H9 (cell line): ENCODE measurements around the gene ARHGAP10. TPM values are rescaled to one million over a fixed set of nuclear protein-coding genes. Genes with fewer than 3 reads are reported as not detected.

Source experiments
- DNase-seq: peaks from one replicate; pipeline ENCODE4 v3.0.0-alpha.2; 2017
- H2AFZ ChIP-seq: one replicate; pipeline ENCODE4 v1.6.1; 2013; ENCODE audit warnings: mild to moderate bottlenecking, low read length, control low read depth, moderate library complexity
- H2AK5ac ChIP-seq: 2 replicates; pipeline ENCODE4 v1.6.1; 2013; ENCODE audit warnings: low read length, control low read depth, mixed read lengths; ENCODE audit not compliant: insufficient read length
- H2BK120ac ChIP-seq: one replicate; pipeline ENCODE4 v1.6.1; 2013; ENCODE audit warnings: low read depth, mild to moderate bottlenecking, low read length, control low read depth, inconsistent platforms; ENCODE audit not compliant: poor library complexity, severe bottlenecking
- H2BK12ac ChIP-seq: 2 replicates; pipeline ENCODE4 v1.6.1; 2013; ENCODE audit warnings: low read length, control low read depth, mixed read lengths, low read depth; ENCODE audit not compliant: insufficient read length
- H2BK15ac ChIP-seq: 2 replicates; pipeline ENCODE4 v1.6.1; 2013; ENCODE audit warnings: low read depth, low read length, control low read depth
- H2BK20ac ChIP-seq: one replicate; pipeline ENCODE4 v1.6.1; 2013; ENCODE audit warnings: low read depth, mild to moderate bottlenecking, low read length, control low read depth, inconsistent platforms; ENCODE audit not compliant: poor library complexity, severe bottlenecking
- H2BK5ac ChIP-seq: 2 replicates; pipeline ENCODE4 v1.6.1; 2013; ENCODE audit warnings: low read length, control low read depth, mixed read lengths; ENCODE audit not compliant: insufficient read length
- H3K14ac ChIP-seq: 2 replicates; pipeline ENCODE4 v1.6.1; 2013; ENCODE audit warnings: low read length, control low read depth; ENCODE audit not compliant: insufficient read depth
- H3K18ac ChIP-seq: 2 replicates; pipeline ENCODE4 v1.6.1; 2013; ENCODE audit warnings: low read depth, mild to moderate bottlenecking, mixed read lengths, low read length, control low read depth; ENCODE audit not compliant: insufficient read length
- H3K23ac ChIP-seq: 2 replicates; pipeline ENCODE4 v1.6.1; 2013; ENCODE audit warnings: low read length, control low read depth, mixed read lengths, low read depth; ENCODE audit not compliant: insufficient read length
- H3K23me2 ChIP-seq: 2 replicates; pipeline ENCODE4 v1.6.1; 2013; ENCODE audit warnings: low read depth, mild to moderate bottlenecking, mixed read lengths, low read length, control low read depth; ENCODE audit not compliant: insufficient read length, poor library complexity, severe bottlenecking
- H3K27ac ChIP-seq: 2 replicates; pipeline ENCODE4 v1.5.1; 2013; ENCODE audit warnings: low read length, control low read depth, mixed read lengths, low read depth; ENCODE audit not compliant: insufficient read length
- H3K27me3 ChIP-seq: 2 replicates; pipeline ENCODE4 v1.6.1; 2013; ENCODE audit warnings: low read length, control low read depth, inconsistent platforms; ENCODE audit not compliant: insufficient read depth
- H3K4ac ChIP-seq: 2 replicates; pipeline ENCODE4 v1.6.1; 2013; ENCODE audit warnings: low read depth, mild to moderate bottlenecking, control low read depth, inconsistent platforms, low read length, moderate library complexity
- H3K4me1 ChIP-seq: 2 replicates; pipeline ENCODE4 v1.6.1; 2013; ENCODE audit warnings: low read length, control low read depth, inconsistent platforms; ENCODE audit not compliant: insufficient read depth
- H3K4me2 ChIP-seq: 2 replicates; pipeline ENCODE4 v1.6.1; 2013; ENCODE audit warnings: low read length, control low read depth, mixed read lengths; ENCODE audit not compliant: insufficient read length, insufficient read depth
- H3K56ac ChIP-seq: 2 replicates; pipeline ENCODE4 v1.6.1; 2013; ENCODE audit warnings: low read depth, mild to moderate bottlenecking, mixed read lengths, low read length, control low read depth; ENCODE audit not compliant: insufficient read length
- H3K79me1 ChIP-seq: 2 replicates; pipeline ENCODE4 v1.6.1; 2013; ENCODE audit warnings: low read depth, mild to moderate bottlenecking, moderate library complexity, low read length, control low read depth, inconsistent platforms; ENCODE audit not compliant: insufficient read depth, poor library complexity, severe bottlenecking
- H3K79me2 ChIP-seq: 2 replicates; pipeline ENCODE4 v1.6.1; 2013; ENCODE audit warnings: low read length, control low read depth, inconsistent platforms; ENCODE audit not compliant: insufficient read depth
- H3K9ac ChIP-seq: 2 replicates; pipeline ENCODE4 v1.6.1; 2013; ENCODE audit warnings: low read length, control low read depth, mixed read lengths; ENCODE audit not compliant: insufficient read length; ENCODE audit errors: extremely low read depth
- H3K9me3 ChIP-seq: one replicate; pipeline ENCODE4 v1.6.1; 2013; ENCODE audit warnings: low read depth, low read length, inconsistent platforms; ENCODE audit not compliant: control insufficient read depth
- H3T11ph ChIP-seq: one replicate; pipeline ENCODE4 v1.6.1; 2013; ENCODE audit warnings: mild to moderate bottlenecking, low read length, control low read depth, inconsistent platforms
- H4K20me1 ChIP-seq: one replicate; pipeline ENCODE4 v1.6.1; 2013; ENCODE audit not compliant: control insufficient read depth, insufficient read length, insufficient read depth
- H4K5ac ChIP-seq: 2 replicates; pipeline ENCODE4 v1.6.1; 2013; ENCODE audit warnings: low read depth, mild to moderate bottlenecking, mixed read lengths, low read length, control low read depth; ENCODE audit not compliant: insufficient read length
- H4K8ac ChIP-seq: replicated peaks from 2 replicates; pipeline ENCODE4 v1.6.1; 2013; ENCODE audit warnings: low read length, control low read depth, mixed read lengths, low read depth; ENCODE audit not compliant: insufficient read length
- H4K91ac ChIP-seq: 2 replicates; pipeline ENCODE4 v1.6.1; 2013; ENCODE audit warnings: low read depth, mild to moderate bottlenecking, moderate library complexity, mixed read lengths, low read length, control low read depth; ENCODE audit not compliant: insufficient read length
- H3K27ac Mint-ChIP-seq, 3 experiments: 2 replicates in 2 of 3; 3 replicates in 1 of 3; pipeline ENCODE4 v1.8.0; 2020 to 2021; ENCODE audit warnings: mixed read lengths in 3 of 3, mild to moderate bottlenecking in 1 of 3, moderate library complexity in 1 of 3
- H3K27me3 Mint-ChIP-seq: 2 replicates; pipeline ENCODE4 v1.8.0; 2021; ENCODE audit warnings: low read depth, mild to moderate bottlenecking, moderate library complexity, mixed read lengths
- H3K36me3 Mint-ChIP-seq, 3 experiments: 2 replicates in 2 of 3; 3 replicates in 1 of 3; pipeline ENCODE4 v1.8.0; 2020 to 2021; ENCODE audit warnings: low read depth in 3 of 3, mixed read lengths in 3 of 3; ENCODE audit not compliant: insufficient read depth in 1 of 3
- H3K4me1 Mint-ChIP-seq, 2 experiments: 2 replicates each; pipeline ENCODE4 v1.8.0; 2020; ENCODE audit warnings: mixed read lengths in 2 of 2
- H3K4me3 Mint-ChIP-seq, 2 experiments: 2 replicates in 1 of 2; 3 replicates in 1 of 2; pipeline ENCODE4 v1.8.0; 2020 to 2021; ENCODE audit warnings: mild to moderate bottlenecking in 2 of 2, mixed read lengths in 2 of 2, moderate library complexity in 1 of 2
- H3K9me3 Mint-ChIP-seq, 2 experiments: 2 replicates in 1 of 2; 3 replicates in 1 of 2; pipeline ENCODE4 v1.8.0; 2020; ENCODE audit warnings: mild to moderate bottlenecking in 2 of 2, mixed read lengths in 2 of 2, moderate library complexity in 1 of 2
- CTCF ChIP-seq: fragments of 200-600 bp; sonication (generic); conservative IDR thresholded peaks from 3 replicates; pipeline ENCODE4 v1.8.0; 2021; ENCODE audit warnings: antibody characterized with exemption, mild to moderate bottlenecking
- WGBS: extraction: QIAGEN DNeasy Blood & Tissue Kit; methylation state at CpG from one replicate; pipeline ENCODE4 v1.1.7; 2013; ENCODE audit warnings: missing lambda C conversion rate, low lambda C conversion rate, mixed read lengths; ENCODE audit not compliant: insufficient read length; ENCODE audit errors: extremely low coverage; 5-methylcytosine and 5-hydroxymethylcytosine counted together
- total RNA-seq: library from RNA; stranded (reverse); gene quantifications from 2 replicates; pipeline ENCODE4 v1.2.1, GENCODE V29; 2021

ARHGAP10 gene
- total RNA-seq, 1 experiment from 2014 or later: 7.8 TPM

DNA sequence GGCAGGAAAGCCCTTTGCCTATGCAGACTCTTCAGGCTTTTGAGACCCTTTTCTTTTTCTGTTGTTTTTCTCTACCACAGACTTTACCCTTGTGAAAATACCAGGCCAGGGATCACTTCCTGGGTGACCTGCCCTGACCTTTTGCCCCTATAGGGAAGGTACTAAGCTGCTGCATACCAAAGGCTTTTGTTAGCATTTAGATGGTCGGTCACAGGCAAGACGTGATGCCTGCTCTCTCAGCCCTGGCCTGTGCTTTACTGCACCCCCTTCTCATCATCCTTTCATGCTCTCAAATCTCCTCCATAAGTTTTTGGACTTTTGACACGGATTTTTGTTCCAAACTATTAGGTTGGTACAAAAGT lies 98.2 kb downstream of the ARHGAP10 start:
- WGBS: no CpG with 5 or more reads among the region's 3 CpGs
- no peaks in the 10 kb centered on the region for H4K20me1 ChIP-seq
- no peak overlapping the region for H3K14ac ChIP-seq
- H3K4me2 ChIP-seq: no peak overlapping the region
- Mint-ChIP-seq H3K9me3 (peaks cover 0 to 3% of the 10 kb centered on the region in 2 experiments; a peak in 1 of 5 replicates), H3K27me3 (no peaks in the 10 kb centered on the region), H3K4me1 (peaks cover 20 to 31% of the 10 kb centered on the region in 2 experiments), H3K4me3 (no peak overlapping the region), H3K27ac (peak overlapping the region in 2 of 3 experiments; percentile 4 to 24; a peak in 1 of 7 replicates), H3K36me3 (no peaks in the 10 kb centered on the region)
- no peak overlapping the region for H3T11ph ChIP-seq
- no peak for DNase-seq
- no peak overlapping the region for H2BK12ac ChIP-seq
- no peak overlapping the region for H3K27ac ChIP-seq
- H2BK20ac ChIP-seq: no peak overlapping the region
- no peak overlapping the region for H2AFZ ChIP-seq
- no peak overlapping the region for H2BK5ac ChIP-seq
- H2BK120ac ChIP-seq: no peak overlapping the region
- no peak overlapping the region for H4K8ac ChIP-seq
- TF ChIP-seq CTCF: no peak
- no peaks in the 10 kb centered on the region for H3K4me1 ChIP-seq
- no peaks in the 10 kb centered on the region for H3K79me1 ChIP-seq
- H3K23me2 ChIP-seq: no peaks in the 10 kb centered on the region
- H3K27me3 ChIP-seq: no peaks in the 10 kb centered on the region
- no peak overlapping the region for H3K9ac ChIP-seq
- H3K23ac ChIP-seq: no peak overlapping the region
- H3K18ac ChIP-seq: no peak overlapping the region
- H4K5ac ChIP-seq: no peak overlapping the region
- no peaks in the 10 kb centered on the region for H3K9me3 ChIP-seq
- no peaks in the 10 kb centered on the region for H3K79me2 ChIP-seq
- H2BK15ac ChIP-seq: no peak overlapping the region
- H3K4ac ChIP-seq: no peak overlapping the region
- H2AK5ac ChIP-seq: no peak overlapping the region
- H3K56ac ChIP-seq: no peak overlapping the region
- H4K91ac ChIP-seq: no peak overlapping the region
